H1 (cell line): ENCODE data around the gene CCDC33. TPM values are rescaled to one million over a fixed set of nuclear protein-coding genes. Genes with fewer than 3 reads are reported as not detected.

ENCODE experiments used
- CTCF ChIA-PET: fragments of 300-600 bp; sonication (Branson Sonifier 250); formaldehyde crosslinking; loops from one replicate; lab custom pipeline; 2021; ENCODE audit not compliant: partially characterized antibody; lab: Charles Lee
- POLR2A ChIA-PET: fragments of 300-600 bp; sonication (Branson Sonifier 250); formaldehyde crosslinking; loops from one replicate; lab custom pipeline; 2021; ENCODE audit warnings: inconsistent platforms; ENCODE audit not compliant: partially characterized antibody; lab: Charles Lee
- DNase-seq, 2 experiments: peaks; one replicate each; pipeline versions ENCODE4 v3.0.0 to v3.0.0-alpha.2; 2010 to 2022; ENCODE audit warnings: low spot score in 2 of 2, low read depth in 1 of 2, mixed read lengths in 1 of 2
- FAIRE-seq: peaks from 2 replicates; lab custom pipeline; 2011; peaks lifted over from hg19 to GRCh38; lab: Jason Lieb, UNC
- H2AFZ ChIP-seq: 2 replicates; pipeline ENCODE4 v1.8.1; 2012; ENCODE audit warnings: low read length, inconsistent platforms
- H2AK5ac ChIP-seq: 2 replicates; pipeline ENCODE4 v1.6.1; 2013; ENCODE audit warnings: low read depth, low read length
- H2BK120ac ChIP-seq: replicated peaks from 2 replicates; pipeline ENCODE3; 2013; ENCODE audit warnings: low read depth, low read length, inconsistent platforms
- H2BK12ac ChIP-seq: 2 replicates; pipeline ENCODE4 v1.6.1; 2013; ENCODE audit warnings: low read depth, low read length
- H2BK15ac ChIP-seq: 2 replicates; pipeline ENCODE4 v1.6.1; 2013; ENCODE audit warnings: low read length
- H2BK20ac ChIP-seq: 2 replicates; pipeline ENCODE4 v1.6.1; 2013; ENCODE audit warnings: low read length
- H2BK5ac ChIP-seq: 2 replicates; pipeline ENCODE4 v1.6.1; 2013; ENCODE audit warnings: low read depth, low read length
- H3K14ac ChIP-seq: 2 replicates; pipeline ENCODE4 v1.6.1; 2013; ENCODE audit warnings: inconsistent platforms; ENCODE audit not compliant: insufficient read length
- H3K18ac ChIP-seq: 2 replicates; pipeline ENCODE4 v1.6.1; 2013; ENCODE audit warnings: low read length; ENCODE audit errors: extremely low read depth
- H3K23ac ChIP-seq: 2 replicates; pipeline ENCODE4 v1.6.1; 2013; ENCODE audit warnings: inconsistent platforms; ENCODE audit not compliant: insufficient read length
- H3K23me2 ChIP-seq: 2 replicates; pipeline ENCODE4 v1.6.1; 2013; ENCODE audit warnings: low read depth, low read length
- H3K27ac ChIP-seq: 2 replicates; pipeline ENCODE4 v1.6.1; 2011; ENCODE audit warnings: low read depth, low read length, inconsistent platforms
- H3K27me3 ChIP-seq, 4 experiments: replicated peaks in 1 of 4; 1 replicate in 1 of 4; 2 replicates in 3 of 4; pipeline versions ENCODE4 v1.6.1 to v1.8.1; 2011 to 2013; ENCODE audit warnings: low read length in 3 of 4, mild to moderate bottlenecking in 3 of 4, inconsistent platforms in 2 of 4, mixed read lengths in 2 of 4, moderate library complexity in 1 of 4; ENCODE audit not compliant: control insufficient read depth in 3 of 4, insufficient read depth in 3 of 4; ENCODE audit errors: extremely low read depth in 1 of 4
- H3K36me3 ChIP-seq, 4 experiments: 2 replicates each; pipeline versions ENCODE4 v1.6.1 to v1.8.1; 2011 to 2013; ENCODE audit warnings: mild to moderate bottlenecking in 4 of 4, low read length in 3 of 4, moderate library complexity in 2 of 4, control low read depth in 1 of 4, inconsistent platforms in 1 of 4; ENCODE audit not compliant: insufficient read depth in 4 of 4, control insufficient read depth in 2 of 4
- H3K4ac ChIP-seq: replicated peaks from 2 replicates; pipeline ENCODE3; 2013; ENCODE audit warnings: low read length, low read depth, mixed read lengths, inconsistent platforms; ENCODE audit not compliant: insufficient read length
- H3K4me1 ChIP-seq, 4 experiments: replicated peaks in 1 of 4; 1 replicate in 1 of 4; 2 replicates in 3 of 4; pipeline versions ENCODE4 v1.6.1 to v1.8.1; 2011 to 2013; ENCODE audit warnings: low read length in 3 of 4, inconsistent platforms in 2 of 4, mixed read lengths in 1 of 4; ENCODE audit not compliant: insufficient read depth in 4 of 4, control insufficient read depth in 3 of 4
- H3K4me2 ChIP-seq, 2 experiments: 2 replicates each; pipeline versions ENCODE4 v1.6.1 to v1.8.1; 2011 to 2013; ENCODE audit warnings: low read depth in 2 of 2, low read length in 2 of 2, control low read depth in 1 of 2, inconsistent platforms in 1 of 2, mild to moderate bottlenecking in 1 of 2; ENCODE audit not compliant: insufficient read depth in 1 of 2
- H3K4me3 ChIP-seq, 4 experiments: fragments of 200-600, 300-600 bp in 1 of 4; sonication (generic), shearing (Covaris generic), sonication (Bioruptor Twin) in 1 of 4; 2 replicates each; pipeline versions ENCODE4 v1.5.1 to v1.8.1; 2011 to 2016; ENCODE audit warnings: low read length in 4 of 4, low read depth in 3 of 4, control low read depth in 2 of 4, inconsistent platforms in 2 of 4, mild to moderate bottlenecking in 2 of 4, mixed read lengths in 1 of 4, moderate library complexity in 1 of 4; ENCODE audit not compliant: insufficient read depth in 2 of 4; ENCODE audit errors: extremely low read depth in 1 of 4
- H3K56ac ChIP-seq: replicated peaks from 2 replicates; pipeline ENCODE3; 2013; ENCODE audit warnings: low read depth, mild to moderate bottlenecking, mixed read lengths, low read length, inconsistent platforms; ENCODE audit not compliant: insufficient read length
- H3K79me1 ChIP-seq: 2 replicates; pipeline ENCODE4 v1.6.1; 2013; ENCODE audit warnings: low read depth, low read length, control low read depth
- H3K79me2 ChIP-seq, 2 experiments: 2 replicates each; pipeline versions ENCODE4 v1.6.1 to v1.8.1; 2012 to 2013; ENCODE audit warnings: low read length in 2 of 2, mild to moderate bottlenecking in 2 of 2, inconsistent platforms in 1 of 2; ENCODE audit not compliant: insufficient read depth in 2 of 2, control insufficient read depth in 1 of 2
- H3K9ac ChIP-seq, 4 experiments: replicated peaks in 1 of 4; 1 replicate in 1 of 4; 2 replicates in 3 of 4; pipeline versions ENCODE4 v1.6.1 to v1.8.1; 2011 to 2013; ENCODE audit warnings: low read depth in 3 of 4, low read length in 3 of 4, control low read depth in 2 of 4, mild to moderate bottlenecking in 2 of 4, moderate library complexity in 2 of 4, inconsistent platforms in 1 of 4; ENCODE audit errors: extremely low read depth in 1 of 4
- H3K9me3 ChIP-seq, 2 experiments: 2 replicates each; pipeline versions ENCODE4 v1.6.1 to v1.8.1; 2012 to 2013; ENCODE audit warnings: mild to moderate bottlenecking in 2 of 2, moderate library complexity in 2 of 2, control low read depth in 1 of 2, inconsistent platforms in 1 of 2, low read depth in 1 of 2, low read length in 1 of 2, mixed read lengths in 1 of 2; ENCODE audit not compliant: insufficient read depth in 2 of 2
- H4K20me1 ChIP-seq, 2 experiments: replicated peaks in 1 of 2; 2 replicates each; pipeline versions ENCODE3 to v1.8.1; 2011 to 2013; ENCODE audit warnings: inconsistent platforms in 2 of 2, low read length in 2 of 2, mild to moderate bottlenecking in 1 of 2; ENCODE audit not compliant: insufficient read depth in 2 of 2, control insufficient read depth in 1 of 2
- H4K5ac ChIP-seq: 2 replicates; pipeline ENCODE4 v1.6.1; 2013; ENCODE audit warnings: low read length, low read depth, mixed read lengths, inconsistent platforms; ENCODE audit not compliant: insufficient read length
- H4K8ac ChIP-seq: 2 replicates; pipeline ENCODE4 v1.8.0; 2013; ENCODE audit warnings: mild to moderate bottlenecking, moderate library complexity, low read length, inconsistent platforms; ENCODE audit not compliant: insufficient read depth; ENCODE audit errors: extremely low read depth
- H4K91ac ChIP-seq: replicated peaks from 2 replicates; pipeline ENCODE3; 2013; ENCODE audit warnings: low read length, mixed read lengths, inconsistent platforms; ENCODE audit not compliant: insufficient read length
- ASH2L ChIP-seq: fragments of 200-600, 300-600 bp; sonication (generic); IDR thresholded peaks from one replicate; pipeline ENCODE4 v1.7.1; 2017; ENCODE audit warnings: low read length
- CEBPB ChIP-seq: IDR thresholded peaks from 2 replicates; pipeline ENCODE4 v1.6.1; 2012; ENCODE audit warnings: low read depth, low read length
- CHD2 ChIP-seq: IDR thresholded peaks from 2 replicates; pipeline ENCODE4 v1.6.1; 2012; ENCODE audit warnings: low read length, improper control_type of control experiment
- HDAC6 ChIP-seq: IDR thresholded peaks from one replicate; pipeline ENCODE4 v1.7.1; 2012; ENCODE audit warnings: low read depth, mild to moderate bottlenecking, inconsistent platforms, low read length, moderate library complexity
- NRF1 ChIP-seq: IDR thresholded peaks from 2 replicates; pipeline ENCODE4 v1.6.1; 2011; ENCODE audit warnings: mild to moderate bottlenecking, low read depth, low read length, improper control_type of control experiment
- RAD21 ChIP-seq, 2 experiments: IDR thresholded peaks in 1 of 2; conservative IDR thresholded peaks in 1 of 2; 2 replicates each; pipeline ENCODE4 v1.6.1; 2011; ENCODE audit warnings: low read depth in 2 of 2, low read length in 2 of 2, improper control_type of control experiment in 1 of 2, inconsistent platforms in 1 of 2, mild to moderate bottlenecking in 1 of 2, moderate library complexity in 1 of 2
- WGBS, 2 experiments: shearing (Covaris generic) in 1 of 2; methylation state at CpG; one replicate each; pipeline versions ENCODE4 v1.1.6 to v1.1.7; 2013 to 2015; ENCODE audit warnings: low lambda C conversion rate in 2 of 2, mixed read lengths in 2 of 2, inconsistent platforms in 1 of 2, low coverage in 1 of 2, missing lambda C conversion rate in 1 of 2; ENCODE audit not compliant: insufficient replicate concordance in 2 of 2, insufficient coverage in 1 of 2, insufficient read length in 1 of 2; ENCODE audit errors: extremely low coverage in 1 of 2, missing lambda C conversion rate in 1 of 2; 5-methylcytosine and 5-hydroxymethylcytosine counted together
- polyA plus RNA-seq, 7 experiments: library from polyadenylated mRNA; depleted of rRNA in 3 of 7; stranded (reverse) in 5 of 7; unstranded in 2 of 7; fragments of >200 nt in 5 of 7; fragments of 200-250 nt in 2 of 7; gene quantifications; 1 replicate in 5 of 7; 2 replicates in 1 of 7; 4 replicates in 1 of 7; pipeline versions ENCODE4 v1.2.1 to v1.2.3, GENCODE V29; 2011 to 2013; ENCODE audit warnings: missing spikeins in 2 of 7, mixed read lengths in 2 of 7
- total RNA-seq: library from RNA; stranded (reverse); fragmentation: NEBNext Ultra II Directional; extraction: Animal tissue kit (Norgen Biotek cat#: 25700); gene quantifications from 2 replicates; pipeline ENCODE4 v1.2.1, GENCODE V29; 2021

CCDC33 gene
- total and polyA plus RNA-seq, 2 of the 8 experiments (the other 6 are each of a cell fraction or from before 2014, with no cell fraction given): 2.0 to 2.7 TPM

DNA sequence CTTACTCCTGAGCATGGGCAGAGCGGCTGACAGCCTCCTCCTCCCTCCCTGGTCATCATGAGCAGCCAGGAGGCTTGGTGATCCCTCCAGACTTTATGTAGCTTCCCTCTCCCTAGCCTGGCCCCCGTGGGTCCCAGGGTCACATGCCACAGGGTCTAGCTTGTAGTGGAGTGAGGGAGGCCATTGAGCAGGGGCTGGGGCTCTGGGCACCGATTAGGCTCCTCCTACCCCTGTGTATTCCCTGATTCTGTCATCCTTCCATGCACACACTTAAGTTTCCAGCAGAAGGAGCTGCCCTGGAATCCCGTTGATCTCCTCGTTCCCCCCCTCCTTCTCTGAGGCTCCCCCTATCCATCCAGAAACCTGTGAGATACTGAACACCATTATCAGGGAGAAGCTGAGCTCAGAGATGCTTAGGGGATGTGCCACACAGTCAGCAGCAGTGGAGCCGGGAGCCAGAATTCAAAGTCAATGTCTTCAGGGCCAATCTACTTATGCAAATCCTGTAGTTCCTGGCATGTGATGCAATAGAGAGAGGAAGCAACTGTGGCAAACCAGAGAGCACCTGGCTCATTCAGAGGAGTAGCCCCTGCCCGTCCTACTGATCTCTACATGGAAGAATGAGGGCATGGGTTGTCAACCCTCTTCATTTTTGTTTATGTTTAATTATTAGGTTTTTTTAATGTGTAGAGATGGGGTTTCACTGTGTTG is 17.2 kb downstream of the CCDC33 start:
- Histone ChIP-seq H4K5ac (no peak overlapping the region), H4K8ac (no peak overlapping the region), H3K4me2 (no peak overlapping the region), H3K4me3 (no peak overlapping the region), H2BK20ac (no peak overlapping the region), H3K27me3 (no peaks in the 10 kb centered on the region; a peak in 3 of 7 replicates), H3K9ac (no peak overlapping the region), H3K23ac (no peak overlapping the region), H4K20me1 (no peaks in the 10 kb centered on the region), H3K4me1 (peaks cover 3 to 9% (median 5%) of the 10 kb centered on the region in 4 experiments), H2AK5ac (no peak overlapping the region), H3K23me2 (no peaks in the 10 kb centered on the region), H3K79me1 (no peaks in the 10 kb centered on the region), H4K91ac (peak overlapping the region; percentile 87), H3K27ac (no peak overlapping the region), H3K14ac (no peak overlapping the region), H2BK120ac (no peak overlapping the region), H3K56ac (no peak overlapping the region), H3K9me3 (no peaks in the 10 kb centered on the region), H3K36me3 (no peaks in the 10 kb centered on the region), H2BK12ac (peak overlapping the region; percentile 65; the same call in 1 of the 2 replicates), H3K18ac (peak overlapping the region; percentile 75), H3K79me2 (no peaks in the 10 kb centered on the region), H3K4ac (no peak overlapping the region), H2AFZ (no peak overlapping the region), H2BK5ac (peak overlapping the region; percentile 19; the same call in 1 of the 2 replicates), H2BK15ac (0 out of 2 replicates have a peak overlapping the region, but pooled peaks have one; percentile 33)
- DNase-seq (no peak), FAIRE-seq (no peak)
- TF ChIP-seq RAD21 (IDR thresholded peaks at IDR 0.05 in 1 of 2, conservative IDR thresholded peaks at IDR 0.05 in 1 of 2; ENCODE audit: low read depth in 2 of 2, low read length in 2 of 2): 0 out of 4 replicates have a peak, but pooled peaks of 1 of the 2 experiments have one; percentile 0
- TF ChIP-seq ASH2L: no peak
- no peak for TF ChIP-seq CHD2
- no peak for TF ChIP-seq NRF1
- TF ChIP-seq HDAC6: no peak
- peak; percentile 94 for TF ChIP-seq CEBPB
- WGBS, 2 experiments: 61% methylated on average over 7 of the region's 7 CpGs; no CpG with 5 or more reads in 1 of the 2 experiments
- ChIA-PET POLR2A (interaction anchor here (0.8 to 1.2 kb wide), 3 partner anchors 9 to 22 kb away, joined by 3 to 5 read pairs (median 3); no protein-coding TSS in a partner anchor), CTCF (interaction anchor here (0.7 to 5.1 kb wide), 13 partner anchors 8 to 217 kb away, joined by 3 to 34 read pairs (median 4); no protein-coding TSS in a partner anchor)
